Stimulated activated naive CD4-positive, alpha-beta T cell treated with Interleukin-2 at 50 U/mL for 16 hours (primary cell): ENCODE measurements around the gene DYNC2H1.

Experiments used
- DNase-seq: peaks from one replicate; lab custom pipeline; 2025; lab: John Stamatoyannopoulos, UW

DYNC2H1 gene

DNA sequence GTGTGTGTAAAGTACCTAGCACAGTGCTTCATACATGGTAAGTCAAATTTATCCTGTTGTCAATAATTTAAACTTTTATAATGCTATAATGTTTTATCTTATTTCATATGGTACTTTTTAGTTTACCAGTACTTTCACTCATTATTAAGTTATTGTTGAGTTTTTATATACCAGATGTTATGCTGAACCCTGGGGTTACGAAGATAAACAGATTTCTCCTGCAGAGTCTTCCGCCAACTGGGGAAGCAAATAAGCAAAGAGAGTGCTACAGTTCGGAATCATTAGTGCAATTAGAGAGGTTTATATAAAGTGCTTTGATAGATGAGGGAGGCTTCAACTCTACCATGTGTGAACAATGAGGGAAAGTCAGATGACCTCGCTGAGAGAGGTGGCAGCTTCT, 362.3 kb downstream of the DYNC2H1 start:
- DNase-seq = no peak

DNA sequence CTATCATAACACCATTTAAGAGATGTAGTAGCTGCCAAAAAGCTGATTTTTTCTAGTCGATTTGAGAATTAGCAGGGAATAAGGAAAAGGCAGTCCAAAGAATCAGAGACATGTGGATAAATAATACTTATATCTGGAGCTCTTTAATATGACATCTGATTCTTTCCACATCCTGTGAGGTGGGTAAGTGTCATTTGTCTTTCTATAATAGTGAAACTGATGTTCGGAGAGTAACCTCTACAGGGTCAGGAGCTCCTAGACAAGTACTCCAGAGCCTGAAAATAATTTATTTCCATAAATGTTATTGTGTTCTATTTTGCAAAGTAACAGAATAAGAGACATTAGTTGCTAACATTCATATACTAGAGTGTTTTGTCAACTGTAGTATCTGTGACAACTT, 367.6 kb downstream of the DYNC2H1 start:
- DNase-seq = no peak

DNA sequence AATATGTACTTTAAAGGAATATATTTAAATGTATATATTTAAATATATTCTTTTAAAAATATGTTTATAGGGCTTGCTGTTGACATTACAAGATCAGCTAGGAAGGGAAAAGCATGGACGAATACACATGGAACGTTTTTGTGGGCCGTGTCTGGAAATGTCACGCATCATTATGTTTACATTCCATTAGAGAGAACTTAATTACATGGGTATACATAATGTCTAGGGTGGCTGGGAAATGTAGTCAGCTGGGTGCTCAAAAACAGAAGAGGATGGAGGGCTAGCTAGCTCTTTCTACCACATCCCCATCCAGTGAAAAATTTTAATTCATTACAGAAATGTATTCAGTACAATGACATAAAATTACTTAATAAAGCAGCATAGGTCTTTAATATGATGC, 371.2 kb downstream of the DYNC2H1 start:
- no peak for DNase-seq

DNA sequence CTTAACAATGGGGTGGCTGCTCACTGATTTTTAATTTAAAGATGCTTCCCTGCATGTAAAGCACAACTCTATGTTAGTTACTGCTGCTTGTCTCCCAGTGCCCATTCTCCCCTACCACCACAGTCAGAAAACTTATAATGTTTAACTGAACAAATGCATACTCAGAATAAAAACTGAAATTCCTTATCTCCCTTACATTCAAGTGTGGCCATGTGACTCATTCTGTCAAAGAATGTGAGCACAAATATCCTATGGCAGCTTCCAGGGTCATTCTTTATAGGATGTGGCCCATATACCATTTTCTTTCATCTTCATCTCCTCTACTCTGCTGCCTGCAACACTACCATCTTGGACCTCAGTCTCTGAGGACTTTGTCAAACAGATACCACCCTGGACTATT, 374.8 kb downstream of the DYNC2H1 start:
- no peak for DNase-seq

DNA sequence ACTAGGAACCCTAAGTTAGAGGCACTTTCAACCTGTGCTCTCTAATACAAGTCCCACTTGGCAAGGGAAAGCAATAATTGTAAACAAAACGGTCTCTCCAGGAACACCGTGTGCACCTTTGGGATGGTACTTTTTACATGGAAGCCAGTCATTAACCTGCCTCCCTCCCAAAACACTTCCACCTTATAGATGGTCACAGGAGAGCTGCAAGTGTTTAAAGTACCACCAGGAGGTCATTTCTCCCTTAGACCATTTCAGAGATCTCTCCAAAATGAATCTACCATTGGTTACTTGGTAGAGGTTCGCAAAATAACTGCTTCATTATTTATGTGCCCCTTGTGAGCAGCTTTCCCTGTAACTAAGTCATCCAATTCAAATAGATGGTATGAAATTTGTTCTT, 375.3 kb downstream of the DYNC2H1 start:
- no peak for DNase-seq

DNA sequence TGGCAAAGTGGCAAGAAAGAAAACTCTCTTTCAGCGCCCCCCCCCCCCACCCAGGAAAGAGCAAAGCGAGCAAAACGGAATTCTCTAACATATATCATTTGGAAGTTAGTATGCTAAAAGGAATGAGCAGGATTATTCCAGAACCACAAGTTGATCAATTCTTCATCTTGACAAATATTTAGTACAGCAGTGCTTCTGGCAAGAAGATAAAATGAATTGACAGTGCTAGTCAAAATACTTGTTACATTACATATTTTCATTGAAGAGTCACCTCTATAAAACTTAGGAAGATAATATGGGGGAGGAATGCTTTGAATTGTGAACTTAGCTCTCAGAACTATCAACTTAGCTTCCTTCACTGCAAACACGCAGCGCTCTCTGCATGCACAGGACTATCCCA, 377.4 kb downstream of the DYNC2H1 start:
- DNase-seq = no peak

DNA sequence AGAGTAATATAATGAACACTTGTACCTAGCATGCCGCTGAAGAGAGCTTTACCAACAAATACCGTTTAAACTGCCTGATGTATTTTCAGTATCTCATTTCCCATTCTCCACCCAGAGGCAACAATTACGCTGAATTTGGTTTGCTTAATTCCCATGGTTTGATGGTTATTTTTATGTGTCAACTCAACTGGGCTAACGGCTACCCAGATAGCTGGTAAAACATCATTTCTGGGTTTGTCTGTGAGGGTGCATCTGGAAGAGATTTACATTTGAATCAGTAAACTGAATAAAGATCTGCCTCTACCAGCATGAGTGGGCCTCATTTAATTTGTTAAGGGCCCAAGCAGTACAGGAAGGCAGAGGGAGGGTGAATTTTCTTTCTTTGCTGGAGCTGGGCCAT, 377.9 kb downstream of the DYNC2H1 start:
- DNase-seq = no peak

DNA sequence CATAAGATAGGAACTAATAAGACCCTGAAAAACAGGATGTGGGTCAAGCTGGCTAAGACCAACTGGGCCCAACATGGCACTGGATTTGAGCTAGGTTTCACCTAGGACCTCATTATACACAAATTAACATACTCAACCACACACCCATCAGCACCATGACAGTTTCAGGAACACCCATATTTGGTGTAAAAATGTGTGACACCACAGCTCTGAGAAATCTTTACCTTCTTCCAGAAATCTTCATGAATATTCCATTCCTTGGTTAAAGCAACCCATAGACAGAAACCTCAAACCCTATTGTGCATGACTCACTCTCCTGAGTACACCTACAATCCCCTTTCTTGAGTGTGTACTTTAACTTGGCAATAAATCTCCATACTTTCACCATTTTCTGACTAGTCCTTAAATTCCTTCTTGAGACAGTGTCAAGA, 378.8 kb downstream of the DYNC2H1 start:
- no peak for DNase-seq

DNA sequence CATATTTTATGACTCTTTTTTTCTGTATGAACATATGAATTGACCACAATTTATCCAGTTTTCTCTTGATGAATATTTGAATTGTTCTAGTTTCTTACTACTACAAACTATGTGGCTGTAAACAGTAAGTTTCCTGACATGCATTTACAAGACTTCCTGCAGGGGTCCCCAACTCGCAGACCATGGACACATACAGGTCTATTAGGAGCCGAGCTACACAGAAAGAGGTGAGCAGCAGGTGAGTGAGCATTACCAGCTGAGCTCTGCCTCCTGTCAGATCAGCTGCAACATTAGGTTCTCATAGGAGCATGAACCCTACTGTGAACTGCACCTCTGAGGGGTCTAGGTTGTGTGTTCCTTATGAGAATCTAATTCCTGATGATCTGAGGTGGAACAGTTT, 379.4 kb downstream of the DYNC2H1 start:
- DNase-seq = no peak

DNA sequence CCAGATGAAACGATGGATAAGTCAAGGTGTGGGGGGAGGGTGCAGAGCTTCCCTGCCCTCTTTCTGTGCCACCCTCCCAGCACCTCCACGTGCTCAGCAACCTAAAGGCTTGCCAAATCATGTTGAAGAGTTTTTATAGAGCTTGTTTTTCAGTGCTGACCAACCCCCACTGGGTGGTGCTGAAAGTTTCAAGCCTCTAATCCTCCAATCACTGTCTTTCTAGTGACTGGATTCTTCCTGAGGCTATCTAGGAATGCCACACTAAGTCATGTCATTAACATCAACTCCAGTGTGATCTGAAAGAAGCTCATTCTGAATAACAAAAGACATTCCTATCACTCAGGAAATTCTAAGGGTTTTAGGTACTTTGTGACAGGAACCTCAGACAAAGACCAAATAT, 382.6 kb downstream of the DYNC2H1 start:
- DNase-seq = no peak

DNA sequence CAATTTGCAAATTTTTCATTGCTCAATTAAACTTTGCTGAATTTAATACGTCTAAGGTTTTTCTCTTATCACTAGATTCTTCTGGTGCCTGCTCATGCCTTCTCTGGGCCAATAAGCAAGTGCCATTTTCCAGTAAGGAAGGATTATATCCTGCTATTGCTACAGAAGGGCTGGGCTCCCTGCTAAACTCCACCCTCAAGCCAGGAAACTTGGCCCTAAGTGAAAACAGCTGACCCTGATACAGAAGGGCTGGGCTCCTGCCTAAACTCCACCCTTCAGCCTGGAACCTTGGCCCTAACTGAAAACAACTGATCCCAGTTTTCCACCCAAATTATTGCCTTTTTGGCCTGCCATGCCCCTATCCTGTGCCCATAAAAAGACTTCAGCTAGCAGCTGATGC, 385.3 kb downstream of the DYNC2H1 start:
- DNase-seq = no peak

DNA sequence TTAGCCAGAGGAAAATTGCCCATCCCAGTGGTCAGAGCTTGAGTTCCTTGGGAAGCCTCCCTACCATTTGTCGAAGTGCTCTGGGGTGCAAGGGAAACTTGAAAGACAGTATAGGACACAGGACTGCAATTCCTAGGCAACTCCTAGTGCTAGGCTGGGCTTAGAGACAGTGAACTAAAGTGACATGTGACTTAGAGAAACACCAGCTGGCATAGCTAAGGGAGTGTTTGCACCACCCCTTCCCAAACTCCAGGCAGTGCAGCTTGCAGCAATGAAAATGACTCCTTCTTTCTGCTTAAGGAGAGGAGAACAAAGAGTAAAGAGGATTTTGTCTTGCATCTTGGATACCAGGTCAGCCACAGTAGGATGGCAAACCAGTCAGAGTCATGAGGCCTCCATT, 388.0 kb downstream of the DYNC2H1 start:
- no peak for DNase-seq

DNA sequence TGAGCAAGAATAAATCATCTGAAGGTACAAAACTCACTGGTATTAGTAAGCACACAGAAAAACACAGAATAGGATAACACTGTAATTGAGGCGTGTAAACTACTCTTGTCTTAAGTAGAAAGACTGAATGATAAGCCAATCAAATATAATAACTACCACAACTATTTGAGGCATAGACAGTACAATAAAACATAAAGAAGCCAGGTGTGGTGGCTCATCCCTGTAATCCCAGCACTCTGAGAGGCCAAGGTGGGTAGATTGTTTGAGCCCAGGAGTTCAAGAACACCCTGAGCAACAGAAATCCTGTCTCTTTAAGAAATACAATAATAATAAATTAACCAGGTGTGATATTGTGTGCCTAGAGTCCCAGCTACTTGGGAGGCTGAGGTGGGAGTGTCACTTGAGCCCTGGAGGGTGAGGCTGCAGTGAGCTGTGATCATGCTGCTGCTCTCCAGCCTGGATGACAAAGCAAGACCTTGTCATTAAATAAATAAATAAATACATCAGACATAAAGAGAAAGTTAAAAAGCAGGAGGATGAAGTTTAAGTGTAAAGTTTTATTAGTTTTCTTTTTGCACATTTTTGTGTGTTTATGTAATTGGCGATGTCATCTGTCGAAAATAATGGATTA, 390.6 kb downstream of the DYNC2H1 start:
- DNase-seq = no peak

DNA sequence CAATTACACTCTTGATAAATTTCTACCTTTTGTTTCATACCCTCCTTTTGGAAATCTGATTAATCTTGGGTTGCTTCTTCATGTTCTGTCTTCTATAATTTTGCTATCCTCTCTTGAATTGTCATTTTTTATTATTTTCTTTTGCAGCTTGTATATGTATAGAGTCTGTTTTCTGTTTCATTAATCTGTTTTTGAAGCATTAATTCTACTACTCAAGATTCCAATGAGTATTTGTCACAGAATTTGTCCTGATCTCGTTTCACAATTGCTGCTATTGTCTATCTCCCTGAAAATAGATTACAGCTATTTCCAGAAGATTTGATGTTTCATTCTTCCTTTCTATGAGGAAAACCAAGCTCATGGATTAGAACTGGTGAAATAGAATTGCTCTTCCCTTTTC, 406.1 kb downstream of the DYNC2H1 start:
- no peak for DNase-seq

DNA sequence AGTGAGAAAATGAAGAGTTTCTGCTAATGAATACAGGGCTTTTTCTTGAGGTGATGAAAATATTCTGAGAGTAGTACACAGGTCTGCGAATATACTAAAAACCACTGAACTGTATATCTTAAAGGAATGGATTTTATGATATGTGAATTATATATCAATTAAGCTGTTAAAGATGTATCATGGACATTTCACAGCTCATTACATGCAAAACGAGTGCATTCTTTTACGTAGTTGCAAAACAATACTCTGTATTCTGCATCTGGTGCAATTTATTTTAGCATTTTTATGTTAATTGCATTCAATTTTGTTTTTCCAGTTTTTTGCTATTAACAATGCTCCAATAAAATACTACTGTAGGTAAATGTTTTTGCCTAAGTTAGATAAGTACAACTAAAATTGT, 411.6 kb downstream of the DYNC2H1 start:
- no peak for DNase-seq

DNA sequence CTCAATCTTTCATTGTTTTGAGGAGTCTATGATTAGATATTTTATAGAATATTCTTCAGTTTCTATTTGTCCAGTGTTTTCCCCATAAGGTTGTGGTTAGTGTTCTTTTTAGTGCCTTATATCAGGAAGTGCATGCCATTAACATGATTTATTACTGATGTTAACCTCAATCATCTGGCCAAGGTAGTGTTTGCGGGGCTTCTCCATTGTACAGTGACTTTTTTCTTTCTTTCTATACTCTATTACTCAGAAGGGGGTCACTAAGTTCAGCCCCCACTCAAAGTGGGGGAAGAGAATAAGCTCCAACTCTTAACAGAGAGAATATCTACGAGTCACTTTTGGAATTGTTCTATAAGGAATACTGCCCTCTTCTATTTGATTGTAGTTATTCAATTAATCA, 415.8 kb downstream of the DYNC2H1 start:
- no peak for DNase-seq

DNA sequence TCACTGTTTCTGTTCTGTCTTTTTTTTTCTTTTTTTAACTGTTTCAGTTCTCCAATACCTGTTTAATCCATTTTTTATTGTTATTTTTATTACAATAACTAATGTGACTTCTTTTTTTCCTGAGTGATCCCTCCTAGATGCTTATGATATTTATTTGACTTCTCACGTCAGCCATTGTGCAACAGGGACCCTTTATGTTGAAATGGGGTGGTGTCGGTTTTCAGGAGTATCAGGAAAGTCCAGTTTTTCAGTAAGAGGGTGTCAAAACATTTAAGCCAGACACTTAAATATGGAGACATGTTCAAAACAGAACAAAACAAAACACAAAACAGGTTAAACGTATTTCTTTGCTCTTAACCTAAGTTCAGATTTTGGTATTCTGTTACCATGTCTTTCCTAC, 418.8 kb downstream of the DYNC2H1 start:
- no peak for DNase-seq

DNA sequence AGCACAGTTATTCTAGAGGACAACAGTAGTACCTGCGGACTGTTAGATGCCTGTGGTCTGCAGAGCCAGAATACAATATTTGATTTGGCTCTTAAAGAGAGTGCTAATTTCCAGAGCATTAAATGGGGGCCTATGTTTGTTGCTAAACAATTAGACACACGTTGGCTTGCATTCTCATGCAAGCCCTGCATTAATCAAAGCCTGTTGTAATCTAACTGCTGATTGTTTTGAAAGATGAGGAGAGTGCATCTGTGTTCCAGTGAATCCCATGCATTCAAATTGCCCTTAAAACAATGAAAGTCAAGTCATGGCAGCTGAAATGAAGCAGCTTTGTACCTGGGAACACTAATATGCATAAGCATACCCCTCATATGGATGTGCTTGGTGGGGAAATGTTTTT, 419.4 kb downstream of the DYNC2H1 start:
- no peak for DNase-seq

DNA sequence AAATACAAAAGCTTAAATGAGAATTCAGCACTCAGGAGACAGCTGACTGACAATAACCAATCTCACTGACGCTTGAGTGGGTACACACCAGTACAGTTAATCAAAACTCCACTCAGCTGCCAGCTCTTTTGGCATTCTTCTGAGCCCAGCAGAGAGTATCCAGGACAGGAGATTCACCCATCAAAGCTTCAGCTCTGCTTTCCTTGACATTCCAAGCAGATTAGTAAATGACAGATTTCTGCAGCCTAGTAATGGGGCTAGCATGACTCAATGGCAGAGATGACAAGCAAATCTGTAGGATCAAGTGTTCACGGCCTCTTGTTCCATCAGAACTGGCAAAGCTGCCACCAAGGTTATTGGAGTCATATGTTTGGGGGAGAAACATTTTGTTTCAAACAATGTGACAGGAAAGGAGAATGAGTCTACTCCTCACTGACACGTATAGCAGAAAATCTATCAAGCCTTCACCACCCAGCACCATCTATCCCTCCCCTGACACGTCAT, 420.0 kb downstream of the DYNC2H1 start:
- no peak for DNase-seq
